HepG2 (cell line): ENCODE data around the gene ELP5. TPM values are rescaled to one million over a fixed set of nuclear protein-coding genes. Genes with fewer than 3 reads are reported as not detected.

Source experiments
- AKNA ChIP-seq: sonication (generic); formaldehyde crosslinking; IDR thresholded peaks from 2 replicates; pipeline ENCODE4 v1.4.0; 2020; ENCODE audit warnings: missing genetic modification reagents, borderline replicate concordance
- CSRNP1 ChIP-seq: sonication (generic); formaldehyde crosslinking; IDR thresholded peaks from 2 replicates; pipeline ENCODE4 v1.8.1; 2023; ENCODE audit warnings: mild to moderate bottlenecking, missing genetic modification reagents
- ISX ChIP-seq: sonication (generic); formaldehyde crosslinking; conservative IDR thresholded peaks from 2 replicates; pipeline ENCODE4 v1.5.0; 2020; ENCODE audit warnings: missing genetic modification reagents
- JDP2 ChIP-seq: sonication (generic); formaldehyde crosslinking; IDR thresholded peaks from 2 replicates; pipeline ENCODE4 v1.8.1; 2022; ENCODE audit warnings: missing genetic modification reagents, borderline replicate concordance
- KLF11 ChIP-seq: IDR thresholded peaks from 2 replicates; pipeline ENCODE4 v1.6.1; 2016; ENCODE audit warnings: missing compliant biosample characterization
- PBX2 ChIP-seq: IDR thresholded peaks from 2 replicates; pipeline ENCODE4 v1.6.1; 2016; ENCODE audit warnings: control low read depth
- SKI ChIP-seq: fragments of 450-650 bp; IDR thresholded peaks from one replicate; pipeline ENCODE4 v1.6.1; 2018; ENCODE audit warnings: mild to moderate bottlenecking; ENCODE audit not compliant: partially characterized antibody
- SNAI1 ChIP-seq: sonication (generic); formaldehyde crosslinking; IDR thresholded peaks from 2 replicates; pipeline ENCODE4 v1.5.0; 2020; ENCODE audit warnings: mild to moderate bottlenecking, missing genetic modification reagents, borderline replicate concordance
- SRSF1 ChIP-seq: fragments of 200-400 bp; formaldehyde crosslinking; optimal IDR thresholded peaks from 2 replicates; pipeline ENCODE3; 2017; ENCODE audit warnings: mild to moderate bottlenecking, low read depth, low read length, moderate library complexity
- SRSF4 ChIP-seq: fragments of 200-400 bp; formaldehyde crosslinking; IDR thresholded peaks from one replicate; pipeline ENCODE4 v1.6.1; 2018; ENCODE audit warnings: mild to moderate bottlenecking, low read depth, low read length, moderate library complexity; ENCODE audit not compliant: poor library complexity, severe bottlenecking
- SYNCRIP ChIP-seq: fragments of 200-400 bp; formaldehyde crosslinking; IDR thresholded peaks from 2 replicates; pipeline ENCODE4 v1.6.1; 2018; ENCODE audit warnings: mild to moderate bottlenecking, low read depth, low read length; ENCODE audit not compliant: insufficient read depth
- XRCC5 ChIP-seq: fragments of 200-400 bp; formaldehyde crosslinking; optimal IDR thresholded peaks from 2 replicates; pipeline ENCODE3; 2017; ENCODE audit warnings: mild to moderate bottlenecking, low read length
- ZBTB26 ChIP-seq: IDR thresholded peaks from 2 replicates; pipeline ENCODE4 v1.6.1; 2016; ENCODE audit warnings: missing compliant biosample characterization, missing genetic modification reagents, borderline replicate concordance
- ZFP36L2 ChIP-seq: sonication (generic); formaldehyde crosslinking; IDR thresholded peaks from 2 replicates; pipeline ENCODE4 v1.4.0; 2020; ENCODE audit warnings: missing genetic modification reagents
- ZNF275 ChIP-seq: sonication (generic); formaldehyde crosslinking; IDR thresholded peaks from 2 replicates; pipeline ENCODE4 v1.8.0; 2022; ENCODE audit warnings: missing genetic modification reagents, mild to moderate bottlenecking, inconsistent platforms, borderline replicate concordance
- ZNF292 ChIP-seq: sonication (generic); formaldehyde crosslinking; IDR thresholded peaks from 2 replicates; pipeline ENCODE4 v1.8.1; 2022; ENCODE audit warnings: mild to moderate bottlenecking, low read depth, missing genetic modification reagents, borderline replicate concordance
- ZNF431 ChIP-seq: sonication (generic); formaldehyde crosslinking; IDR thresholded peaks from 2 replicates; pipeline ENCODE4 v1.9.0; 2022; ENCODE audit warnings: missing genetic modification reagents, low read depth, mild to moderate bottlenecking, borderline replicate concordance
- ZNF441 ChIP-seq: sonication (generic); formaldehyde crosslinking; IDR thresholded peaks from 2 replicates; pipeline ENCODE4 v1.7.0; 2021; ENCODE audit warnings: missing genetic modification reagents, borderline replicate concordance
- ZSCAN12 ChIP-seq: sonication (generic); formaldehyde crosslinking; IDR thresholded peaks from 2 replicates; pipeline ENCODE4 v1.9.0; 2021; ENCODE audit warnings: mild to moderate bottlenecking, missing genetic modification reagents
- polyA plus RNA-seq, 8 experiments: library from polyadenylated mRNA; depleted of rRNA in 3 of 8; stranded (reverse) in 7 of 8; unstranded in 1 of 8; fragments of >200 nt; fragmentation: Illumina TruSeq in 4 of 8; extraction: Trizol in 4 of 8; gene quantifications; 2 replicates each; pipeline versions ENCODE4 v1.2.1 to v1.2.3, GENCODE V29; 2011 to 2016; ENCODE audit warnings: low read depth in 4 of 8, missing spikeins in 1 of 8, mixed read lengths in 1 of 8; ENCODE audit not compliant: insufficient read depth in 1 of 8
- total RNA-seq, 5 experiments: library from RNA; depleted of rRNA; stranded (reverse); fragments of >200 nt; fragmentation: Illumina TruSeq; extraction: Trizol; gene quantifications; 2 replicates each; pipeline ENCODE4 v1.2.3, GENCODE V29; 2016; ENCODE audit warnings: low read depth in 1 of 5

The ELP5 gene
- total and polyA plus RNA-seq, 2 of the 13 experiments (the other 11 are each of a cell fraction or from before 2014, with no cell fraction given): 67.6 to 69.8 TPM

- TF ChIP-seq ZNF292 (CRISPR knock-in tag) (no peak), ZBTB26 (CRISPR knock-in tag) (no peak), SRSF4 (no peak), CSRNP1 (CRISPR knock-in tag) (no peak; the same call in 1 of the 2 replicates), PBX2 (no peak), ZNF441 (CRISPR knock-in tag) (no peak), SYNCRIP (no peak), KLF11 (CRISPR knock-in tag) (no peak), AKNA (CRISPR knock-in tag) (no peak), SKI (no peak), ISX (CRISPR knock-in tag) (no peak), XRCC5 (peak; percentile 29), SNAI1 (CRISPR knock-in tag) (no peak), ZFP36L2 (CRISPR knock-in tag) (no peak), ZNF431 (CRISPR knock-in tag) (0 out of 2 replicates have a peak, but pooled peaks have one; percentile 26), ZNF275 (CRISPR knock-in tag) (no peak), SRSF1 (no peak), ZSCAN12 (no peak), JDP2 (CRISPR knock-in tag) (no peak)
Measured at GRCh38 chr17:7220593-7221277, 31.3 kb upstream of the ELP5 start (continued).
